Stimulated activated effector memory CD8-positive, alpha-beta T cell treated with anti-CD3 and anti-CD28 coated beads, Interleukin-12 subunit alpha, Interleukin-12 subunit beta, amount 100 ng/mL, for 72 hours (primary cell): ENCODE data around the gene NPAS3.

Experiments
- ATAC-seq: fragments of 150-1000 bp; cut with Tn5 transposase; 2 replicates; pipeline ENCODE4 v1.10.0; 2021
- DNase-seq, 2 donors: peaks; one replicate each; pipeline ENCODE4 v3.0.0; 2021 to 2022; ENCODE audit warnings: low spot score in 2 of 2
- H3K27ac Mint-ChIP-seq: one replicate; pipeline ENCODE4 v1.8.0; 2022; ENCODE audit warnings: mild to moderate bottlenecking, mixed read lengths
- H3K36me3 Mint-ChIP-seq: one replicate; pipeline ENCODE4 v1.8.0; 2022; ENCODE audit warnings: mild to moderate bottlenecking, mixed read lengths
- H3K4me1 Mint-ChIP-seq: one replicate; pipeline ENCODE4 v1.8.0; 2022; ENCODE audit warnings: mixed read lengths
- H3K4me3 Mint-ChIP-seq: one replicate; pipeline ENCODE4 v1.8.0; 2022; ENCODE audit warnings: mild to moderate bottlenecking, mixed read lengths
- H3K9me3 Mint-ChIP-seq: one replicate; pipeline ENCODE4 v1.8.0; 2022; ENCODE audit warnings: mixed read lengths

The NPAS3 gene

GRCh38 chr14:33483541-33483940 is 544.9 kb downstream of the NPAS3 start:
- Mint-ChIP-seq H3K9me3 (peaks cover 8% of the 10 kb centered on the region), H3K36me3 (no peaks in the 10 kb centered on the region), H3K4me1 (no peaks in the 10 kb centered on the region), H3K4me3 (no peak overlapping the region), H3K27ac (no peak overlapping the region)
- ATAC-seq (no peak), DNase-seq (no peak)

GRCh38 chr14:33484264-33484663 is 545.6 kb downstream of the NPAS3 start:
- Mint-ChIP-seq H3K4me1 (no peaks in the 10 kb centered on the region), H3K4me3 (no peak overlapping the region), H3K36me3 (no peaks in the 10 kb centered on the region), H3K27ac (no peak overlapping the region), H3K9me3 (peaks cover 8% of the 10 kb centered on the region)
- no peak for ATAC-seq
- DNase-seq, result no peak

- H3K4me3 Mint-ChIP-seq, result no peak overlapping the region
- DNase-seq (no peak), ATAC-seq (no peak)
- H3K27ac Mint-ChIP-seq, result no peak overlapping the region
- H3K9me3 Mint-ChIP-seq, result peaks cover 4% of the 10 kb centered on the region
- H3K36me3 Mint-ChIP-seq, result no peaks in the 10 kb centered on the region
- no peaks in the 10 kb centered on the region for H3K4me1 Mint-ChIP-seq
Measured at GRCh38 chr14:33486332-33486890, 547.7 kb downstream of the NPAS3 start.

- ATAC-seq (no peak), DNase-seq (no peak)
- Mint-ChIP-seq H3K4me1 (no peaks in the 10 kb centered on the region), H3K4me3 (no peak overlapping the region), H3K36me3 (no peaks in the 10 kb centered on the region), H3K27ac (no peak overlapping the region), H3K9me3 (peaks cover 4% of the 10 kb centered on the region)
Measured at GRCh38 chr14:33488582-33488981, 549.9 kb downstream of the NPAS3 start.

GRCh38 chr14:33490555-33490954 is 551.9 kb downstream of the NPAS3 start:
- Mint-ChIP-seq H3K27ac (no peak overlapping the region), H3K4me1 (no peaks in the 10 kb centered on the region), H3K4me3 (no peak overlapping the region), H3K9me3 (peaks cover 10% of the 10 kb centered on the region), H3K36me3 (no peaks in the 10 kb centered on the region)
- DNase-seq (no peak), ATAC-seq (no peak)

GRCh38 chr14:33491112-33491511 is 552.4 kb downstream of the NPAS3 start:
- Mint-ChIP-seq H3K4me1 (no peaks in the 10 kb centered on the region), H3K9me3 (peaks cover 13% of the 10 kb centered on the region), H3K4me3 (no peak overlapping the region), H3K27ac (no peak overlapping the region), H3K36me3 (no peaks in the 10 kb centered on the region)
- DNase-seq (no peak), ATAC-seq (no peak)

- no peak for DNase-seq
- no peaks in the 10 kb centered on the region for H3K36me3 Mint-ChIP-seq
- H3K4me3 Mint-ChIP-seq, result no peak overlapping the region
- H3K4me1 Mint-ChIP-seq, result no peaks in the 10 kb centered on the region
- no peak for ATAC-seq
- no peak overlapping the region for H3K27ac Mint-ChIP-seq
- H3K9me3 Mint-ChIP-seq, result peaks cover 13% of the 10 kb centered on the region
Measured at GRCh38 chr14:33492491-33492890, 553.8 kb downstream of the NPAS3 start.

- no peak for ATAC-seq
- peaks cover 9% of the 10 kb centered on the region for H3K9me3 Mint-ChIP-seq
- no peak overlapping the region for H3K4me3 Mint-ChIP-seq
- no peaks in the 10 kb centered on the region for H3K4me1 Mint-ChIP-seq
- H3K27ac Mint-ChIP-seq, result no peak overlapping the region
- H3K36me3 Mint-ChIP-seq, result no peaks in the 10 kb centered on the region
- DNase-seq, result no peak
Measured at GRCh38 chr14:33493266-33493665, 554.6 kb downstream of the NPAS3 start.

GRCh38 chr14:33493990-33494389 is 555.3 kb downstream of the NPAS3 start:
- DNase-seq (no peak), ATAC-seq (no peak)
- H3K36me3 Mint-ChIP-seq, result no peaks in the 10 kb centered on the region
- peaks cover 9% of the 10 kb centered on the region for H3K9me3 Mint-ChIP-seq
- no peak overlapping the region for H3K4me3 Mint-ChIP-seq
- H3K4me1 Mint-ChIP-seq, result no peaks in the 10 kb centered on the region
- no peak overlapping the region for H3K27ac Mint-ChIP-seq

GRCh38 chr14:33499687-33500086 is 561.0 kb downstream of the NPAS3 start:
- no peaks in the 10 kb centered on the region for H3K4me1 Mint-ChIP-seq
- DNase-seq (no peak), ATAC-seq (no peak)
- H3K4me3 Mint-ChIP-seq, result no peak overlapping the region
- H3K9me3 Mint-ChIP-seq, result peaks cover 21% of the 10 kb centered on the region
- no peaks in the 10 kb centered on the region for H3K36me3 Mint-ChIP-seq
- no peak overlapping the region for H3K27ac Mint-ChIP-seq

GRCh38 chr14:33504246-33505099 is 565.8 kb downstream of the NPAS3 start:
- Mint-ChIP-seq H3K27ac (no peak overlapping the region), H3K9me3 (peaks cover 22% of the 10 kb centered on the region), H3K4me3 (no peak overlapping the region), H3K4me1 (no peaks in the 10 kb centered on the region), H3K36me3 (no peaks in the 10 kb centered on the region)
- ATAC-seq (no peak), DNase-seq (no peak)

- Mint-ChIP-seq H3K4me1 (no peaks in the 10 kb centered on the region), H3K36me3 (no peaks in the 10 kb centered on the region), H3K9me3 (peaks cover 18% of the 10 kb centered on the region), H3K4me3 (no peak overlapping the region), H3K27ac (no peak overlapping the region)
- DNase-seq, result no peak
- no peak for ATAC-seq
Measured at GRCh38 chr14:33505266-33505962, 566.7 kb downstream of the NPAS3 start.

- H3K27ac Mint-ChIP-seq, result no peak overlapping the region
- no peak for DNase-seq
- no peaks in the 10 kb centered on the region for H3K4me1 Mint-ChIP-seq
- no peaks in the 10 kb centered on the region for H3K36me3 Mint-ChIP-seq
- H3K9me3 Mint-ChIP-seq, result peaks cover 18% of the 10 kb centered on the region
- no peak for ATAC-seq
- no peak overlapping the region for H3K4me3 Mint-ChIP-seq
Measured at GRCh38 chr14:33505963-33506329, 567.3 kb downstream of the NPAS3 start.

GRCh38 chr14:33508126-33509062 is 569.7 kb downstream of the NPAS3 start:
- Mint-ChIP-seq H3K27ac (no peak overlapping the region), H3K4me1 (no peaks in the 10 kb centered on the region), H3K4me3 (no peak overlapping the region), H3K36me3 (no peaks in the 10 kb centered on the region), H3K9me3 (peaks cover 18% of the 10 kb centered on the region)
- DNase-seq (no peak), ATAC-seq (no peak)

- Mint-ChIP-seq H3K4me3 (no peak overlapping the region), H3K4me1 (no peaks in the 10 kb centered on the region)
Measured at GRCh38 chr14:33509454-33509853, 570.8 kb downstream of the NPAS3 start.

More at GRCh38 chr14:33509454-33509853, 570.8 kb downstream of the NPAS3 start:
- ATAC-seq (no peak), DNase-seq (no peak)
- Mint-ChIP-seq H3K27ac (no peak overlapping the region), H3K36me3 (no peaks in the 10 kb centered on the region), H3K9me3 (peaks cover 18% of the 10 kb centered on the region)
